Mesenteric fat pad (tissue), 1 donor: ENCODE data around the gene EIF4B. TPM values are rescaled to one million over a fixed set of nuclear protein-coding genes. Genes with fewer than 3 reads are reported as not detected.
"Not testable (repeated sequence)": the region's sequence is repeated elsewhere in the genome, so short reads cannot be mapped to it uniquely, and the experiment has no call there.

ENCODE experiments used
- DNase-seq: peaks from one replicate; pipeline ENCODE4 v3.0.0-alpha.2; 2020; ENCODE audit warnings: low spot score
- total RNA-seq: library from RNA; stranded (reverse); fragmentation: NEBNext Ultra II Directional; extraction: Animal tissue kit (Norgen Biotek cat#: 25700); gene quantifications from one replicate; pipeline ENCODE4 v1.2.1, GENCODE V29; 2021
- donor health status: DM: yes; HTN: yes; CAD: no.

Gene EIF4B
- total RNA-seq, 1 donor from 2014 or later, result 393 TPM

GRCh38 chr12:52992699-52993557, 13.3 kb upstream of the EIF4B start:
- DNase-seq, result peak; percentile 60

GRCh38 chr12:52993558-52993869, 12.7 kb upstream of the EIF4B start:
- peak; percentile 12 for DNase-seq

- no peak for DNase-seq
Measured at GRCh38 chr12:53004178-53004577, 2.1 kb upstream of the EIF4B start.

GRCh38 chr12:53004582-53004981, 1.7 kb upstream of the EIF4B start:
- no peak for DNase-seq

- no peak for DNase-seq
Measured at GRCh38 chr12:53005215-53005985, 856 bp upstream of the EIF4B start.

- DNase-seq, result peak; percentile 92
Measured at GRCh38 chr12:53006810-53007309, 604 bp downstream of the EIF4B start.

- no peak for DNase-seq
Measured at GRCh38 chr12:53007343-53007742, 1.1 kb downstream of the EIF4B start.

GRCh38 chr12:53008760-53009159, 2.5 kb downstream of the EIF4B start:
- DNase-seq, result not testable (repeated sequence)

GRCh38 chr12:53010955-53011354, 4.7 kb downstream of the EIF4B start:
- DNase-seq, result no peak

- DNase-seq, result no peak
Measured at GRCh38 chr12:53011889-53012288, 5.6 kb downstream of the EIF4B start.

- no peak for DNase-seq
Measured at GRCh38 chr12:53012928-53013327, 6.7 kb downstream of the EIF4B start.

- no peak for DNase-seq
Measured at GRCh38 chr12:53014709-53015108, 8.5 kb downstream of the EIF4B start.

GRCh38 chr12:53025250-53025649, 19.0 kb downstream of the EIF4B start:
- no peak for DNase-seq

GRCh38 chr12:53027014-53027413, 20.8 kb downstream of the EIF4B start:
- not testable (repeated sequence) for DNase-seq

- no peak for DNase-seq
Measured at GRCh38 chr12:53031616-53032015, 25.4 kb downstream of the EIF4B start.

GRCh38 chr12:53033832-53034231, 27.6 kb downstream of the EIF4B start:
- DNase-seq, result not testable (repeated sequence)

- no peak for DNase-seq
Measured at GRCh38 chr12:53034459-53034858, 28.2 kb downstream of the EIF4B start.

GRCh38 chr12:53036802-53037201, 30.5 kb downstream of the EIF4B start:
- no peak for DNase-seq

- no peak for DNase-seq
Measured at GRCh38 chr12:53039851-53040250, 33.6 kb downstream of the EIF4B start.

- DNase-seq, result no peak
Measured at GRCh38 chr12:53042607-53043454, 36.6 kb downstream of the EIF4B start.

- DNase-seq, result no peak
Measured at GRCh38 chr12:53044052-53044581, 37.9 kb downstream of the EIF4B start.
